HepG2 (cell line): ENCODE results near the gene RTEL1. TPM values are rescaled to one million over a fixed set of nuclear protein-coding genes. Genes with fewer than 3 reads are reported as not detected.
A peak's percentile ranks its signal among the peaks of the same experiment; 100 is the strongest.

Source experiments
- CREB3 ChIP-seq: sonication (generic); formaldehyde crosslinking; IDR thresholded peaks from 2 replicates; pipeline ENCODE4 v1.5.0; 2020; ENCODE audit warnings: missing genetic modification reagents
- GZF1 ChIP-seq: sonication (generic); formaldehyde crosslinking; IDR thresholded peaks from 2 replicates; pipeline ENCODE4 v1.5.1; 2020; ENCODE audit warnings: mild to moderate bottlenecking, missing genetic modification reagents
- IRX3 ChIP-seq: sonication (generic); formaldehyde crosslinking; IDR thresholded peaks from 2 replicates; pipeline ENCODE4 v1.8.1; 2023; ENCODE audit warnings: mild to moderate bottlenecking, low read depth, missing genetic modification reagents, borderline replicate concordance
- KDM3A ChIP-seq: IDR thresholded peaks from 2 replicates; pipeline ENCODE4 v1.6.1; 2018; ENCODE audit warnings: low read depth, missing compliant biosample characterization
- KDM5B ChIP-seq: sonication (generic); formaldehyde crosslinking; IDR thresholded peaks from 2 replicates; pipeline ENCODE4 v1.4.0; 2020; ENCODE audit warnings: missing genetic modification reagents, mild to moderate bottlenecking, borderline replicate concordance
- MTA1 ChIP-seq: sonication (generic); formaldehyde crosslinking; IDR thresholded peaks from 2 replicates; pipeline ENCODE4 v1.4.0; 2020; ENCODE audit warnings: missing genetic modification reagents, mild to moderate bottlenecking, borderline replicate concordance
- NR2F2 ChIP-seq: IDR thresholded peaks from 2 replicates; pipeline ENCODE4 v1.6.1; 2012; ENCODE audit warnings: low read depth, inconsistent platforms, borderline replicate concordance
- PHF8 ChIP-seq: sonication (generic); formaldehyde crosslinking; IDR thresholded peaks from 2 replicates; pipeline ENCODE4 v1.5.0; 2020; ENCODE audit warnings: missing genetic modification reagents
- PTBP1 ChIP-seq: fragments of 200-400 bp; formaldehyde crosslinking; IDR thresholded peaks from 2 replicates; pipeline ENCODE4 v1.6.1; 2018; ENCODE audit warnings: low read length, low read depth; ENCODE audit not compliant: poor library complexity, severe bottlenecking
- TFAP4 ChIP-seq: sonication (generic); IDR thresholded peaks from 2 replicates; pipeline ENCODE4 v1.6.1; 2016; ENCODE audit warnings: low read depth, borderline replicate concordance
- TRIM22 ChIP-seq: fragments of 450-650 bp; IDR thresholded peaks from 2 replicates; pipeline ENCODE4 v1.6.1; 2017
- U2AF1 ChIP-seq: fragments of 200-400 bp; formaldehyde crosslinking; optimal IDR thresholded peaks from 2 replicates; pipeline ENCODE3; 2017; ENCODE audit warnings: mild to moderate bottlenecking, low read depth, low read length
- ZBTB7A ChIP-seq: sonication (generic); formaldehyde crosslinking; IDR thresholded peaks from 2 replicates; pipeline ENCODE4 v1.8.0; 2022; ENCODE audit warnings: mild to moderate bottlenecking, missing genetic modification reagents
- ZIK1 ChIP-seq: sonication (generic); formaldehyde crosslinking; IDR thresholded peaks from 2 replicates; pipeline ENCODE4 v1.5.0; 2020; ENCODE audit warnings: mild to moderate bottlenecking, low read depth, missing genetic modification reagents, borderline replicate concordance
- ZNF142 ChIP-seq: sonication (generic); formaldehyde crosslinking; IDR thresholded peaks from 2 replicates; pipeline ENCODE4 v1.4.0; 2020; ENCODE audit warnings: missing genetic modification reagents
- ZNF230 ChIP-seq: sonication (generic); formaldehyde crosslinking; IDR thresholded peaks from 2 replicates; pipeline ENCODE4 v1.4.0; 2020; ENCODE audit warnings: mild to moderate bottlenecking, missing genetic modification reagents
- ZNF619 ChIP-seq: sonication (generic); formaldehyde crosslinking; IDR thresholded peaks from 2 replicates; pipeline ENCODE4 v1.4.0; 2020; ENCODE audit warnings: mild to moderate bottlenecking, missing genetic modification reagents
- ZNF710 ChIP-seq: sonication (generic); formaldehyde crosslinking; IDR thresholded peaks from 2 replicates; pipeline ENCODE4 v1.5.0; 2020; ENCODE audit warnings: mild to moderate bottlenecking, missing genetic modification reagents, borderline replicate concordance
- polyA plus RNA-seq, 8 experiments: library from polyadenylated mRNA; depleted of rRNA in 3 of 8; stranded (reverse) in 7 of 8; unstranded in 1 of 8; fragments of >200 nt; fragmentation: Illumina TruSeq in 4 of 8; extraction: Trizol in 4 of 8; gene quantifications; 2 replicates each; pipeline versions ENCODE4 v1.2.1 to v1.2.3, GENCODE V29; 2011 to 2016; ENCODE audit warnings: low read depth in 4 of 8, missing spikeins in 1 of 8, mixed read lengths in 1 of 8; ENCODE audit not compliant: insufficient read depth in 1 of 8
- total RNA-seq, 5 experiments: library from RNA; depleted of rRNA; stranded (reverse); fragments of >200 nt; fragmentation: Illumina TruSeq; extraction: Trizol; gene quantifications; 2 replicates each; pipeline ENCODE4 v1.2.3, GENCODE V29; 2016; ENCODE audit warnings: low read depth in 1 of 5

RTEL1 gene
- total and polyA plus RNA-seq, 2 of the 13 experiments (the other 11 are each of a cell fraction or from before 2014, with no cell fraction given): 21.8 to 36.4 TPM

- no peak for TF ChIP-seq CREB3 (CRISPR knock-in tag)
- TF ChIP-seq NR2F2: no peak
- peak; percentile 91 for TF ChIP-seq ZNF142 (CRISPR knock-in tag)
- TF ChIP-seq KDM3A (CRISPR knock-in tag): peak; percentile 80; the same call in 1 of the 2 replicates
- 0 out of 2 replicates have a peak, but pooled peaks have one; percentile 46 for TF ChIP-seq GZF1 (CRISPR knock-in tag)
- TF ChIP-seq ZBTB7A: 0 out of 2 replicates have a peak, but pooled peaks have one; percentile 32
- TF ChIP-seq KDM5B: peak; percentile 98
- TF ChIP-seq PHF8 (CRISPR knock-in tag): peak; percentile 88
- TF ChIP-seq TRIM22: no peak
- TF ChIP-seq ZIK1 (CRISPR knock-in tag): peak; percentile 96
- peak; percentile 98 for TF ChIP-seq ZNF230 (CRISPR knock-in tag)
- peak; percentile 56 for TF ChIP-seq PTBP1
- TF ChIP-seq ZNF619: peak; percentile 98
- no peak for TF ChIP-seq U2AF1
- peak; percentile 90 for TF ChIP-seq ZNF710 (CRISPR knock-in tag)
- peak; percentile 90; the same call in 1 of the 2 replicates for TF ChIP-seq IRX3 (CRISPR knock-in tag)
- peak; percentile 85; the same call in 1 of the 2 replicates for TF ChIP-seq MTA1 (CRISPR knock-in tag)
- TF ChIP-seq TFAP4: 0 out of 2 replicates have a peak, but pooled peaks have one; percentile 13
These were observed 30.9 kb upstream of the RTEL1 start (continued) for GRCh38 chr20:63627129-63627750.
